H1 (cell line): ENCODE data around the gene SAP30. TPM values are rescaled to one million over a fixed set of nuclear protein-coding genes. Genes with fewer than 3 reads are reported as not detected.

Source experiments
- CTCF ChIA-PET: fragments of 300-600 bp; sonication (Branson Sonifier 250); formaldehyde crosslinking; loops from one replicate; lab custom pipeline; 2021; ENCODE audit not compliant: partially characterized antibody; lab: Charles Lee
- POLR2A ChIA-PET: fragments of 300-600 bp; sonication (Branson Sonifier 250); formaldehyde crosslinking; loops from one replicate; lab custom pipeline; 2021; ENCODE audit warnings: inconsistent platforms; ENCODE audit not compliant: partially characterized antibody; lab: Charles Lee
- DNase-seq, 2 experiments: peaks; one replicate each; pipeline versions ENCODE4 v3.0.0 to v3.0.0-alpha.2; 2010 to 2022; ENCODE audit warnings: low spot score in 2 of 2, low read depth in 1 of 2, mixed read lengths in 1 of 2
- FAIRE-seq: peaks from 2 replicates; lab custom pipeline; 2011; peaks lifted over from hg19 to GRCh38; lab: Jason Lieb, UNC
- H2AFZ ChIP-seq: 2 replicates; pipeline ENCODE4 v1.8.1; 2012; ENCODE audit warnings: low read length, inconsistent platforms
- H2AK5ac ChIP-seq: 2 replicates; pipeline ENCODE4 v1.6.1; 2013; ENCODE audit warnings: low read depth, low read length
- H2BK120ac ChIP-seq: replicated peaks from 2 replicates; pipeline ENCODE3; 2013; ENCODE audit warnings: low read depth, low read length, inconsistent platforms
- H2BK12ac ChIP-seq: 2 replicates; pipeline ENCODE4 v1.6.1; 2013; ENCODE audit warnings: low read depth, low read length
- H2BK15ac ChIP-seq: 2 replicates; pipeline ENCODE4 v1.6.1; 2013; ENCODE audit warnings: low read length
- H2BK20ac ChIP-seq: 2 replicates; pipeline ENCODE4 v1.6.1; 2013; ENCODE audit warnings: low read length
- H2BK5ac ChIP-seq: 2 replicates; pipeline ENCODE4 v1.6.1; 2013; ENCODE audit warnings: low read depth, low read length
- H3K14ac ChIP-seq: 2 replicates; pipeline ENCODE4 v1.6.1; 2013; ENCODE audit warnings: inconsistent platforms; ENCODE audit not compliant: insufficient read length
- H3K18ac ChIP-seq: 2 replicates; pipeline ENCODE4 v1.6.1; 2013; ENCODE audit warnings: low read length; ENCODE audit errors: extremely low read depth
- H3K23ac ChIP-seq: 2 replicates; pipeline ENCODE4 v1.6.1; 2013; ENCODE audit warnings: inconsistent platforms; ENCODE audit not compliant: insufficient read length
- H3K23me2 ChIP-seq: 2 replicates; pipeline ENCODE4 v1.6.1; 2013; ENCODE audit warnings: low read depth, low read length
- H3K27ac ChIP-seq: 2 replicates; pipeline ENCODE4 v1.6.1; 2011; ENCODE audit warnings: low read depth, low read length, inconsistent platforms
- H3K27me3 ChIP-seq, 4 experiments: replicated peaks in 1 of 4; 1 replicate in 1 of 4; 2 replicates in 3 of 4; pipeline versions ENCODE4 v1.6.1 to v1.8.1; 2011 to 2013; ENCODE audit warnings: low read length in 3 of 4, mild to moderate bottlenecking in 3 of 4, inconsistent platforms in 2 of 4, mixed read lengths in 2 of 4, moderate library complexity in 1 of 4; ENCODE audit not compliant: control insufficient read depth in 3 of 4, insufficient read depth in 3 of 4; ENCODE audit errors: extremely low read depth in 1 of 4
- H3K36me3 ChIP-seq, 4 experiments: 2 replicates each; pipeline versions ENCODE4 v1.6.1 to v1.8.1; 2011 to 2013; ENCODE audit warnings: mild to moderate bottlenecking in 4 of 4, low read length in 3 of 4, moderate library complexity in 2 of 4, control low read depth in 1 of 4, inconsistent platforms in 1 of 4; ENCODE audit not compliant: insufficient read depth in 4 of 4, control insufficient read depth in 2 of 4
- H3K4ac ChIP-seq: replicated peaks from 2 replicates; pipeline ENCODE3; 2013; ENCODE audit warnings: low read length, low read depth, mixed read lengths, inconsistent platforms; ENCODE audit not compliant: insufficient read length
- H3K4me1 ChIP-seq, 4 experiments: replicated peaks in 1 of 4; 1 replicate in 1 of 4; 2 replicates in 3 of 4; pipeline versions ENCODE4 v1.6.1 to v1.8.1; 2011 to 2013; ENCODE audit warnings: low read length in 3 of 4, inconsistent platforms in 2 of 4, mixed read lengths in 1 of 4; ENCODE audit not compliant: insufficient read depth in 4 of 4, control insufficient read depth in 3 of 4
- H3K4me2 ChIP-seq, 2 experiments: 2 replicates each; pipeline versions ENCODE4 v1.6.1 to v1.8.1; 2011 to 2013; ENCODE audit warnings: low read depth in 2 of 2, low read length in 2 of 2, control low read depth in 1 of 2, inconsistent platforms in 1 of 2, mild to moderate bottlenecking in 1 of 2; ENCODE audit not compliant: insufficient read depth in 1 of 2
- H3K4me3 ChIP-seq, 4 experiments: fragments of 200-600, 300-600 bp in 1 of 4; sonication (generic), shearing (Covaris generic), sonication (Bioruptor Twin) in 1 of 4; 2 replicates each; pipeline versions ENCODE4 v1.5.1 to v1.8.1; 2011 to 2016; ENCODE audit warnings: low read length in 4 of 4, low read depth in 3 of 4, control low read depth in 2 of 4, inconsistent platforms in 2 of 4, mild to moderate bottlenecking in 2 of 4, mixed read lengths in 1 of 4, moderate library complexity in 1 of 4; ENCODE audit not compliant: insufficient read depth in 2 of 4; ENCODE audit errors: extremely low read depth in 1 of 4
- H3K56ac ChIP-seq: replicated peaks from 2 replicates; pipeline ENCODE3; 2013; ENCODE audit warnings: low read depth, mild to moderate bottlenecking, mixed read lengths, low read length, inconsistent platforms; ENCODE audit not compliant: insufficient read length
- H3K79me1 ChIP-seq: 2 replicates; pipeline ENCODE4 v1.6.1; 2013; ENCODE audit warnings: low read depth, low read length, control low read depth
- H3K79me2 ChIP-seq, 2 experiments: 2 replicates each; pipeline versions ENCODE4 v1.6.1 to v1.8.1; 2012 to 2013; ENCODE audit warnings: low read length in 2 of 2, mild to moderate bottlenecking in 2 of 2, inconsistent platforms in 1 of 2; ENCODE audit not compliant: insufficient read depth in 2 of 2, control insufficient read depth in 1 of 2
- H3K9ac ChIP-seq, 4 experiments: replicated peaks in 1 of 4; 1 replicate in 1 of 4; 2 replicates in 3 of 4; pipeline versions ENCODE4 v1.6.1 to v1.8.1; 2011 to 2013; ENCODE audit warnings: low read depth in 3 of 4, low read length in 3 of 4, control low read depth in 2 of 4, mild to moderate bottlenecking in 2 of 4, moderate library complexity in 2 of 4, inconsistent platforms in 1 of 4; ENCODE audit errors: extremely low read depth in 1 of 4
- H3K9me3 ChIP-seq, 2 experiments: 2 replicates each; pipeline versions ENCODE4 v1.6.1 to v1.8.1; 2012 to 2013; ENCODE audit warnings: mild to moderate bottlenecking in 2 of 2, moderate library complexity in 2 of 2, control low read depth in 1 of 2, inconsistent platforms in 1 of 2, low read depth in 1 of 2, low read length in 1 of 2, mixed read lengths in 1 of 2; ENCODE audit not compliant: insufficient read depth in 2 of 2
- H4K20me1 ChIP-seq, 2 experiments: replicated peaks in 1 of 2; 2 replicates each; pipeline versions ENCODE3 to v1.8.1; 2011 to 2013; ENCODE audit warnings: inconsistent platforms in 2 of 2, low read length in 2 of 2, mild to moderate bottlenecking in 1 of 2; ENCODE audit not compliant: insufficient read depth in 2 of 2, control insufficient read depth in 1 of 2
- H4K5ac ChIP-seq: 2 replicates; pipeline ENCODE4 v1.6.1; 2013; ENCODE audit warnings: low read length, low read depth, mixed read lengths, inconsistent platforms; ENCODE audit not compliant: insufficient read length
- H4K8ac ChIP-seq: 2 replicates; pipeline ENCODE4 v1.8.0; 2013; ENCODE audit warnings: mild to moderate bottlenecking, moderate library complexity, low read length, inconsistent platforms; ENCODE audit not compliant: insufficient read depth; ENCODE audit errors: extremely low read depth
- H4K91ac ChIP-seq: replicated peaks from 2 replicates; pipeline ENCODE3; 2013; ENCODE audit warnings: low read length, mixed read lengths, inconsistent platforms; ENCODE audit not compliant: insufficient read length
- ATF3 ChIP-seq: IDR thresholded peaks from 2 replicates; pipeline ENCODE4 v1.6.1; 2011; ENCODE audit warnings: low read depth, mild to moderate bottlenecking, low read length; ENCODE audit not compliant: insufficient read depth
- BRCA1 ChIP-seq: IDR thresholded peaks from 2 replicates; pipeline ENCODE4 v1.6.1; 2012; ENCODE audit warnings: low read depth, low read length, improper control_type of control experiment
- CBX5 ChIP-seq: fragments of 300-800, 300-1000 bp; sonication (generic); IDR thresholded peaks from 2 replicates; pipeline ENCODE4 v1.7.1; 2016; ENCODE audit warnings: antibody characterized with exemption, low read length, low read depth
- CTCF ChIP-seq, 3 experiments: IDR thresholded peaks; 1 replicate in 2 of 3; 2 replicates in 1 of 3; pipeline versions ENCODE4 v1.5.1 to v1.6.1; 2011; ENCODE audit warnings: low read length in 3 of 3, mild to moderate bottlenecking in 3 of 3, inconsistent platforms in 2 of 3, low read depth in 1 of 3, moderate library complexity in 1 of 3; ENCODE audit not compliant: insufficient read depth in 1 of 3; ENCODE audit errors: control extremely low read depth in 1 of 3
- JUND ChIP-seq: IDR thresholded peaks from 2 replicates; pipeline ENCODE4 v1.6.1; 2011; ENCODE audit warnings: mild to moderate bottlenecking, improper control_type of control experiment, low read length
- MAX ChIP-seq: IDR thresholded peaks from 2 replicates; pipeline ENCODE4 v1.6.1; 2012; ENCODE audit warnings: inconsistent platforms
- PHF8 ChIP-seq: fragments of 200-600 bp; sonication (generic); conservative IDR thresholded peaks from 2 replicates; pipeline ENCODE4 v1.7.1; 2012; ENCODE audit warnings: low read depth, mild to moderate bottlenecking, inconsistent platforms, low read length, moderate library complexity
- TAF1 ChIP-seq: IDR thresholded peaks from 2 replicates; pipeline ENCODE4 v1.6.1; 2011; ENCODE audit warnings: mild to moderate bottlenecking, low read depth, low read length
- WGBS, 2 experiments: shearing (Covaris generic) in 1 of 2; methylation state at CpG; one replicate each; pipeline versions ENCODE4 v1.1.6 to v1.1.7; 2013 to 2015; ENCODE audit warnings: low lambda C conversion rate in 2 of 2, mixed read lengths in 2 of 2, inconsistent platforms in 1 of 2, low coverage in 1 of 2, missing lambda C conversion rate in 1 of 2; ENCODE audit not compliant: insufficient replicate concordance in 2 of 2, insufficient coverage in 1 of 2, insufficient read length in 1 of 2; ENCODE audit errors: extremely low coverage in 1 of 2, missing lambda C conversion rate in 1 of 2; 5-methylcytosine and 5-hydroxymethylcytosine counted together
- polyA plus RNA-seq, 7 experiments: library from polyadenylated mRNA; depleted of rRNA in 3 of 7; stranded (reverse) in 5 of 7; unstranded in 2 of 7; fragments of >200 nt in 5 of 7; fragments of 200-250 nt in 2 of 7; gene quantifications; 1 replicate in 5 of 7; 2 replicates in 1 of 7; 4 replicates in 1 of 7; pipeline versions ENCODE4 v1.2.1 to v1.2.3, GENCODE V29; 2011 to 2013; ENCODE audit warnings: missing spikeins in 2 of 7, mixed read lengths in 2 of 7
- total RNA-seq: library from RNA; stranded (reverse); fragmentation: NEBNext Ultra II Directional; extraction: Animal tissue kit (Norgen Biotek cat#: 25700); gene quantifications from 2 replicates; pipeline ENCODE4 v1.2.1, GENCODE V29; 2021

The SAP30 gene
- total and polyA plus RNA-seq, 2 of the 8 experiments (the other 6 are each of a cell fraction or from before 2014, with no cell fraction given), result 7.7 to 21.1 TPM

GRCh38 chr4:173347467-173347866 is 23.3 kb upstream of the SAP30 start:
- ChIA-PET POLR2A (interaction anchor here (1.4 to 6.5 kb wide), 2 partner anchors 13 to 24 kb away, joined by 4 to 48 read pairs; partner anchors contain the start of gene HMGB2), CTCF (interaction anchor here (0.7 to 2.7 kb wide), 8 partner anchors 9 to 73 kb away, joined by 3 to 16 read pairs (median 6); no protein-coding TSS in a partner anchor)
- Histone ChIP-seq H4K91ac (no peak overlapping the region), H3K23ac (no peak overlapping the region), H3K4me3 (no peak overlapping the region), H2AK5ac (no peak overlapping the region), H4K20me1 (no peaks in the 10 kb centered on the region), H2BK120ac (no peak overlapping the region), H2BK20ac (no peak overlapping the region), H2BK15ac (no peak overlapping the region), H3K14ac (no peak overlapping the region), H4K5ac (no peak overlapping the region), H3K9me3 (no peaks in the 10 kb centered on the region), H3K9ac (no peak overlapping the region), H2AFZ (no peak overlapping the region), H3K27ac (no peak overlapping the region), H3K56ac (no peak overlapping the region), H3K79me2 (no peaks in the 10 kb centered on the region), H2BK12ac (no peak overlapping the region), H3K23me2 (no peaks in the 10 kb centered on the region), H3K27me3 (no peaks in the 10 kb centered on the region), H3K18ac (no peak overlapping the region), H3K4me2 (no peak overlapping the region), H3K4ac (no peak overlapping the region), H2BK5ac (no peak overlapping the region), H3K79me1 (no peaks in the 10 kb centered on the region), H3K36me3 (no peaks in the 10 kb centered on the region), H4K8ac (no peak overlapping the region), H3K4me1 (peaks cover 0 to 9% (median 3%) of the 10 kb centered on the region in 4 experiments; a peak in 3 of 7 replicates)
- FAIRE-seq (no peak), DNase-seq (no peak)
- no peak for TF ChIP-seq MAX
- no peak for TF ChIP-seq ATF3
- no peak for TF ChIP-seq CBX5
- no peak for TF ChIP-seq BRCA1
- no peak for TF ChIP-seq JUND
- no peak for TF ChIP-seq TAF1
- no peak for TF ChIP-seq PHF8
- TF ChIP-seq CTCF (IDR thresholded peaks at IDR 0.05; ENCODE audit: control extremely low read depth in 1 of 3, insufficient read depth in 1 of 3, low read depth in 1 of 3, low read length in 3 of 3), result no peak
- WGBS, 2 experiments, result 82% methylated on average over 1 of the region's 1 CpG; no CpG with 5 or more reads in 1 of the 2 experiments
